OCI-M2 (cell line): ENCODE measurements around the gene CAPN7.
"Not testable (repeated sequence)": the region's sequence is repeated elsewhere in the genome, so short reads cannot be mapped to it uniquely, and the experiment has no call there.

Source experiments
- DNase-seq: peaks from one replicate; lab custom pipeline; 2025; ENCODE audit not compliant: unreplicated experiment; lab: John Stamatoyannopoulos, UW

Gene CAPN7

GRCh38 chr3:15205934-15206661, at the start of gene CAPN7:
Gene CAPN7, plus strand, starts transcription at chr3:15206246. Its CDS starts 250 bp downstream, at chr3:15206496.
- DNase-seq, result no peak

GRCh38 chr3:15157441-15157840, 48.6 kb upstream of the CAPN7 start:
- no peak for DNase-seq

- no peak for DNase-seq
These were observed 46.4 kb upstream of the CAPN7 start for GRCh38 chr3:15159501-15160136.

GRCh38 chr3:15160662-15161061, 45.4 kb upstream of the CAPN7 start:
- DNase-seq, result no peak

- DNase-seq, result no peak
These were observed 44.9 kb upstream of the CAPN7 start for GRCh38 chr3:15161133-15161532.

- not testable (repeated sequence) for DNase-seq
These were observed 42.4 kb upstream of the CAPN7 start for GRCh38 chr3:15163656-15164055.

- DNase-seq, result no peak
These were observed 41.7 kb upstream of the CAPN7 start for GRCh38 chr3:15164340-15164739.

- no peak for DNase-seq
These were observed 41.0 kb upstream of the CAPN7 start for GRCh38 chr3:15165061-15165460.

GRCh38 chr3:15166391-15166790, 39.7 kb upstream of the CAPN7 start:
- DNase-seq, result not testable (repeated sequence)

GRCh38 chr3:15171096-15171495, 35.0 kb upstream of the CAPN7 start:
- DNase-seq, result no peak

- DNase-seq, result no peak
These were observed 33.2 kb upstream of the CAPN7 start for GRCh38 chr3:15172806-15173205.

- no peak for DNase-seq
These were observed 31.1 kb upstream of the CAPN7 start for GRCh38 chr3:15174953-15175352.

- DNase-seq, result no peak
These were observed 30.4 kb upstream of the CAPN7 start for GRCh38 chr3:15175605-15176004.

- no peak for DNase-seq
These were observed 25.9 kb upstream of the CAPN7 start for GRCh38 chr3:15180042-15180611.

GRCh38 chr3:15181511-15181910, 24.5 kb upstream of the CAPN7 start:
- no peak for DNase-seq

- no peak for DNase-seq
These were observed 24.1 kb upstream of the CAPN7 start for GRCh38 chr3:15181963-15182362.

- no peak for DNase-seq
These were observed 23.0 kb upstream of the CAPN7 start for GRCh38 chr3:15183011-15183410.

- DNase-seq, result no peak
These were observed 20.6 kb upstream of the CAPN7 start for GRCh38 chr3:15185404-15185803.

GRCh38 chr3:15186101-15186476, 20.0 kb upstream of the CAPN7 start:
- DNase-seq, result no peak

- not testable (repeated sequence) for DNase-seq
These were observed 19.4 kb upstream of the CAPN7 start for GRCh38 chr3:15186477-15187164.

- DNase-seq, result no peak
These were observed 8.6 kb upstream of the CAPN7 start for GRCh38 chr3:15197340-15198029.
